Measurements from ENCODE around the gene CHSY1.

- TF ChIP-seq POLR2A (IDR thresholded peaks at IDR 0.05), result no peak
- no peak for TF ChIP-seq EP300 (IDR thresholded peaks at IDR 0.05)
- TF ChIP-seq CTCF (IDR thresholded peaks at IDR 0.05), result no peak
Observed at GRCh38 chr15:101185336-101185735, 66.5 kb downstream of the CHSY1 start.
